Measurements from ENCODE around the gene MYOCD. TPM values are rescaled to one million over a fixed set of nuclear protein-coding genes. Genes with fewer than 3 reads are reported as not detected.

The MYOCD gene
- total and polyA plus RNA-seq, 2 experiments from 2014 or later = 2.2 to 8.4 TPM

- TF ChIP-seq EZH2phosphoT487 (IDR thresholded peaks at IDR 0.05; ENCODE audit: low read depth, severe bottlenecking, unreplicated experiment) (no peak), EZH2 (IDR thresholded peaks at IDR 0.05; ENCODE audit: borderline replicate concordance) (no peak)
- TF ChIP-seq, protein P1, sequence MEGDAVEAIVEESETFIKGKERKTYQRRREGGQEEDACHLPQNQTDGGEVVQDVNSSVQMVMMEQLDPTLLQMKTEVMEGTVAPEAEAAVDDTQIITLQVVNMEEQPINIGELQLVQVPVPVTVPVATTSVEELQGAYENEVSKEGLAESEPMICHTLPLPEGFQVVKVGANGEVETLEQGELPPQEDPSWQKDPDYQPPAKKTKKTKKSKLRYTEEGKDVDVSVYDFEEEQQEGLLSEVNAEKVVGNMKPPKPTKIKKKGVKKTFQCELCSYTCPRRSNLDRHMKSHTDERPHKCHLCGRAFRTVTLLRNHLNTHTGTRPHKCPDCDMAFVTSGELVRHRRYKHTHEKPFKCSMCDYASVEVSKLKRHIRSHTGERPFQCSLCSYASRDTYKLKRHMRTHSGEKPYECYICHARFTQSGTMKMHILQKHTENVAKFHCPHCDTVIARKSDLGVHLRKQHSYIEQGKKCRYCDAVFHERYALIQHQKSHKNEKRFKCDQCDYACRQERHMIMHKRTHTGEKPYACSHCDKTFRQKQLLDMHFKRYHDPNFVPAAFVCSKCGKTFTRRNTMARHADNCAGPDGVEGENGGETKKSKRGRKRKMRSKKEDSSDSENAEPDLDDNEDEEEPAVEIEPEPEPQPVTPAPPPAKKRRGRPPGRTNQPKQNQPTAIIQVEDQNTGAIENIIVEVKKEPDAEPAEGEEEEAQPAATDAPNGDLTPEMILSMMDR (IDR thresholded peaks at IDR 0.05; ENCODE audit: poor library complexity) = no peak
- Histone ChIP-seq H3K4me1 (ENCODE audit: insufficient read depth) (peaks cover 4% of the 10 kb centered on the region), H3K9me3 (ENCODE audit: low read depth) (no peaks in the 10 kb centered on the region), H3K27me3 (peaks cover 34% of the 10 kb centered on the region), H3K27ac (no peak overlapping the region), H3K36me3 (replicated peaks; ENCODE audit: insufficient read depth, low read depth) (no peaks in the 10 kb centered on the region), H3K4me3 (no peak overlapping the region), H2AFZ (no peak overlapping the region), H3K79me2 (no peaks in the 10 kb centered on the region), H3K4me2 (peak overlapping the region; percentile 29), H3K9me2 (replicated peaks; ENCODE audit: insufficient read depth) (no peaks in the 10 kb centered on the region), H4K20me1 (ENCODE audit: insufficient read depth, poor library complexity, severe bottlenecking) (no peaks in the 10 kb centered on the region)
- DNase-seq (ENCODE audit: low spot score) = no peak
- 87% methylated on average over 6 of the region's 6 CpGs for WGBS (ENCODE audit: low lambda C conversion rate, missing lambda C conversion rate)
These were observed 1.0 kb downstream of the MYOCD start for GRCh38 chr17:12666718-12667117.

DNA sequence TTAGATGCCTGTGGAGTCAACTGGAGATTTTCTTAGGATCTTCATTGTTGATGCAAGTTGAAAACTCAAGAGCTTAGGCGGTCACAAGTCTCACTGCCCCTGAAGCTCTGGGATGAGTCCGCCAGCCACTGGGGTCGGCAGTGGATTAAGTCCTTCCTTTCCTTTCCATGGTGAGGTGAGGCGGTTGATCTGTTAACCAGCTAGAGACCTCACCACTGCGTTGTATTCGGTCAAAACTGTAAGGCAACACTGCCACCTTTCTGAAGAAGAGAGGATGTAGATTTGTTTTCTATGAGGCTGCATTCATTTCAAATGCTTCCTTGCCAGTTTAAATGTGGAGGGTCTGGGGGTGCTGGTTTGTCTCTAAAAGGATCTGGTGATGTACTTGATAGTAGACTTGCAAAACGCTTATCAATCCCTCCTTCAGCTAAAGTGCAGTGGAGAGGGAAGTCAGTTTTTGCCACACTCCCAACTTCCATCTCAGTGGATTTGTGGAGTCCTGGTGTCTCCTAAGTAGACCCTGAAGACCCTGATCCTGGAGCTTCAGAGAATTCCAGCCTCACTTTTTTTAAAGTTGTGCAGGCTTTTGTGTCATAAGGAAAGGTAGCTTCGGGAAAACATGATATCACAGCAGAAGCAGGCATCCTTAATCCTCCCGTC lies 1.7 kb downstream of the MYOCD start:
- Histone ChIP-seq H3K9me3 (ENCODE audit: low read depth) (no peaks in the 10 kb centered on the region), H3K4me2 (peak overlapping the region; percentile 29), H3K9me2 (replicated peaks; ENCODE audit: insufficient read depth) (no peaks in the 10 kb centered on the region), H3K36me3 (replicated peaks; ENCODE audit: insufficient read depth, low read depth) (no peaks in the 10 kb centered on the region), H3K79me2 (no peaks in the 10 kb centered on the region), H3K4me3 (no peak overlapping the region), H4K20me1 (ENCODE audit: insufficient read depth, poor library complexity, severe bottlenecking) (no peaks in the 10 kb centered on the region), H3K27ac (no peak overlapping the region), H2AFZ (no peak overlapping the region), H3K27me3 (peaks cover 34% of the 10 kb centered on the region), H3K4me1 (ENCODE audit: insufficient read depth) (peaks cover 4% of the 10 kb centered on the region)
- peak; percentile 59 for DNase-seq (ENCODE audit: low spot score)
- 9% methylated on average over 9 of the region's 9 CpGs for WGBS (ENCODE audit: low lambda C conversion rate, missing lambda C conversion rate)
- TF ChIP-seq, protein P1 (IDR thresholded peaks at IDR 0.05; ENCODE audit: poor library complexity) = peak; percentile 83
- no peak for TF ChIP-seq EZH2phosphoT487 (IDR thresholded peaks at IDR 0.05; ENCODE audit: low read depth, severe bottlenecking, unreplicated experiment)

DNA sequence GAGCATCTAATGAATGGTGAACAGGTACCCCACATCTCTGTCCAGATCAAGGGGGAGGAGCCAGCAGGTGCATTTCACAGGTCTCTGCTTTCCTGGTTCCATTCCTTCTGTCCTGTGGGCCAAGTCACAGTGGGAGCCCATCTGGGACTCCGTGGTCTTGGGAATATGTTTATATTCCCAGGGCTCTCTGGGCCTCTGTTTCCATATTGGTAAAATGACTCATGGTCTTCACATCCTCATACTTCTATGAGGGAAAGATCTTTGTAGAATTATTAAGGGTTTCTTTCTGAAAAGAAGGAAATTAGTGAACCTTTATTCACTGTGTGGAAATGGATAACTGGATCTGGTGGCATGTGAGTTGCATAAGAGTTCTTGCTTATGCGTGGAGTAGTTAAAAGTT lies 6.2 kb downstream of the MYOCD start:
- no peak overlapping the region for H3K4me2 ChIP-seq
- peaks cover 2% of the 10 kb centered on the region for H3K27me3 ChIP-seq
- H3K79me2 ChIP-seq = no peaks in the 10 kb centered on the region
- no peaks in the 10 kb centered on the region for H3K4me1 ChIP-seq (ENCODE audit: insufficient read depth)
- H2AFZ ChIP-seq = no peak overlapping the region
- H3K4me3 ChIP-seq = no peak overlapping the region
- H3K9me2 ChIP-seq (replicated peaks; ENCODE audit: insufficient read depth) = no peaks in the 10 kb centered on the region
- no peak overlapping the region for H3K27ac ChIP-seq
- H3K9me3 ChIP-seq (ENCODE audit: low read depth) = no peaks in the 10 kb centered on the region
- DNase-seq (ENCODE audit: low spot score) = no peak
- WGBS (ENCODE audit: low lambda C conversion rate, missing lambda C conversion rate) = 87% methylated on average over 2 of the region's 2 CpGs
- TF ChIP-seq EZH2phosphoT487 (IDR thresholded peaks at IDR 0.05; ENCODE audit: low read depth, severe bottlenecking, unreplicated experiment) (no peak), EZH2 (IDR thresholded peaks at IDR 0.05; ENCODE audit: borderline replicate concordance) (no peak)
- TF ChIP-seq, protein P1 (IDR thresholded peaks at IDR 0.05; ENCODE audit: poor library complexity) = no peak
- no peaks in the 10 kb centered on the region for H4K20me1 ChIP-seq (ENCODE audit: insufficient read depth, poor library complexity, severe bottlenecking)
- H3K36me3 ChIP-seq (replicated peaks; ENCODE audit: insufficient read depth, low read depth) = no peaks in the 10 kb centered on the region
